ENCODE results near the gene TEC.

Gene TEC

GRCh38 chr4:48153791-48154550, 115.7 kb downstream of the TEC start:
- DNase-seq = no peak

GRCh38 chr4:48152259-48152658, 117.4 kb downstream of the TEC start:
- DNase-seq = no peak

GRCh38 chr4:48149827-48150370, 119.7 kb downstream of the TEC start:
- DNase-seq = no peak

GRCh38 chr4:48147621-48148020, 122.0 kb downstream of the TEC start:
- no peak for DNase-seq

- no peak for DNase-seq
Measured at GRCh38 chr4:48141048-48141447, 128.6 kb downstream of the TEC start.

GRCh38 chr4:48139691-48140090, 129.9 kb downstream of the TEC start:
- DNase-seq = peak; percentile 43

- peak; percentile 22 for DNase-seq
Measured at GRCh38 chr4:48138936-48139335, 130.7 kb downstream of the TEC start.

- DNase-seq = no peak
Measured at GRCh38 chr4:48138511-48138910, 131.1 kb downstream of the TEC start.

GRCh38 chr4:48137846-48138245, 131.8 kb downstream of the TEC start:
- no peak for DNase-seq

- DNase-seq = no peak
Measured at GRCh38 chr4:48134081-48134480, 135.6 kb downstream of the TEC start, which contains the start of gene TXK. Gene TXK, minus strand, starts transcription at chr4:48134250. Its CDS starts 80 bp downstream, at chr4:48134170.

- no peak for DNase-seq
Measured at GRCh38 chr4:48133669-48134068, 136.0 kb downstream of the TEC start.

GRCh38 chr4:48131736-48132135, 137.9 kb downstream of the TEC start:
- DNase-seq = no peak

GRCh38 chr4:48130100-48130499, 139.5 kb downstream of the TEC start:
- no peak for DNase-seq

GRCh38 chr4:48129307-48130014, 140.2 kb downstream of the TEC start:
- no peak for DNase-seq

GRCh38 chr4:48127682-48128404, 141.8 kb downstream of the TEC start:
- DNase-seq = peak; percentile 58

- no peak for DNase-seq
Measured at GRCh38 chr4:48127231-48127630, 142.4 kb downstream of the TEC start.

GRCh38 chr4:48126621-48127020, 143.0 kb downstream of the TEC start:
- DNase-seq = no peak

- no peak for DNase-seq
Measured at GRCh38 chr4:48124870-48125269, 144.8 kb downstream of the TEC start.

- DNase-seq = no peak
Measured at GRCh38 chr4:48122756-48123155, 146.9 kb downstream of the TEC start.

GRCh38 chr4:48121180-48121579, 148.5 kb downstream of the TEC start:
- DNase-seq = no peak

- DNase-seq = no peak
Measured at GRCh38 chr4:48120132-48120531, 149.5 kb downstream of the TEC start.

GRCh38 chr4:48119646-48120045, 150.0 kb downstream of the TEC start:
- no peak for DNase-seq

GRCh38 chr4:48118081-48118480, 151.6 kb downstream of the TEC start:
- DNase-seq = no peak
